GM18508 (cell line): ENCODE measurements around the gene ACTC1.
"Not testable (repeated sequence)": the region's sequence is repeated elsewhere in the genome, so short reads cannot be mapped to it uniquely, and the experiment has no call there.

Experiments used
- ATAC-seq: cut with Tn5 transposase; IDR thresholded peaks from one replicate; pipeline ENCODE4 v1.9.1; 2021; ENCODE audit warnings: moderate number of reproducible peaks; ENCODE audit not compliant: insufficient read depth, unreplicated experiment

ACTC1 gene

GRCh38 chr15:34795267-34796081 is at the start of gene ACTC1:
Gene ACTC1 (minus strand): TSS chr15:34795549. CDS start chr15:34794808, 741 bp downstream.
- no peak for ATAC-seq

DNA sequence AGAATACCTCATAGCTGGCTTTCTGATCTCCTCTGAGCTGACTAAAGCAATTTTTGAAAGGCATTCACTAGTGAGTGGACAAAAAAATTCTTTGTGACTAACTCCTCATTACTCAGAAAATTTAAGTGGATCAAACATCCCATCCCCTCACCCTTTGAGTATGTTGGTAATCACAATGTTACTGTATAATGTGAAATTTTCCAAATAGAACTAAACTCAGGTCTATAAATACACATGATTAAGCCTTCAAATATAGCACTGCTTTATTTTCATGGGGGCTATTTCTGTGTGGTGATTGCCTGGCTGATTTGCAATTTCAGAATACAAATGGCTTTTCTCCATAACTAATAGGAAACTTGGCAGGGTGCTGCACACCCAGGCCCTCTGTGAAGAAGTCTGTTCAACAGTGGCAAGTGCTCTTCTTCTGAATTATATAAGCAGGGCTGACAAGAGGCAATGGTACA is 45.9 kb upstream of the ACTC1 start:
- ATAC-seq = no peak

GRCh38 chr15:34838282-34838681 is 42.9 kb upstream of the ACTC1 start:
- no peak for ATAC-seq

DNA sequence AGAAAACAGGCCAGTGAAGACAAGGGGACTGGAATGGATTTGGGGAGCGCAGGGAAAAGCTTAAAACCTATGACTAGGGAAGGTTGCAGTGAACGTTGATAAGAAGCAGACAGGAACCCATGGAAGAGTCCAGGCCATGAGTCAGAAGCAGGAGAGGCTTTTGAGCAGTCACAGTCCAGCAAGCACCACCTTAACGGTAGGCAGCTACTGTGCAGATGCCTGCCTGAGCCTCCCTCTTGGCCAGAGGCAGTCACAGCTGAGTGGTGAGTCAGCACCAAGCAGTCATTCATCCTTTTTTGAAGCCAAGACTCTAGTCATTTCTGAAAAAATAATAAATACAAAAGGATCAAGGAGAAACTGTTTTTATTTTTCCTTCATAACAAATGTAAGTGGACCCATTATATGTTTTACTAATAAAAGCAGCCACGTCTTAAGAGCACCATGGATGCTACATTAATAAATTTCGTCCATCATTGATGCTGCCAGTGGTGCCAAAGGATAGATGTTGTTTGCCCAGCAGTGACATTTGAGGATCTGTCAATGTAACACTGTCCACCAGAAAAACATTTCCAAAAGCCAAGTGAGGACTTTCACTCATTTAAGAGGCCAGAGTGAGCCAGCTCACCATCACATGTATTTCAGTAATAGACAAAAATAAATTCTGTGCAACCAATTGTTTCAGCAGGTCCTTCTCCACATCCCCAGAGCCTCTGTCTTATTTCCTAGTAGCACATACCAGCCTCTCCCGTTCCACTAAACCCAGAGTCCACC is 42.1 kb upstream of the ACTC1 start:
- ATAC-seq = no peak

DNA sequence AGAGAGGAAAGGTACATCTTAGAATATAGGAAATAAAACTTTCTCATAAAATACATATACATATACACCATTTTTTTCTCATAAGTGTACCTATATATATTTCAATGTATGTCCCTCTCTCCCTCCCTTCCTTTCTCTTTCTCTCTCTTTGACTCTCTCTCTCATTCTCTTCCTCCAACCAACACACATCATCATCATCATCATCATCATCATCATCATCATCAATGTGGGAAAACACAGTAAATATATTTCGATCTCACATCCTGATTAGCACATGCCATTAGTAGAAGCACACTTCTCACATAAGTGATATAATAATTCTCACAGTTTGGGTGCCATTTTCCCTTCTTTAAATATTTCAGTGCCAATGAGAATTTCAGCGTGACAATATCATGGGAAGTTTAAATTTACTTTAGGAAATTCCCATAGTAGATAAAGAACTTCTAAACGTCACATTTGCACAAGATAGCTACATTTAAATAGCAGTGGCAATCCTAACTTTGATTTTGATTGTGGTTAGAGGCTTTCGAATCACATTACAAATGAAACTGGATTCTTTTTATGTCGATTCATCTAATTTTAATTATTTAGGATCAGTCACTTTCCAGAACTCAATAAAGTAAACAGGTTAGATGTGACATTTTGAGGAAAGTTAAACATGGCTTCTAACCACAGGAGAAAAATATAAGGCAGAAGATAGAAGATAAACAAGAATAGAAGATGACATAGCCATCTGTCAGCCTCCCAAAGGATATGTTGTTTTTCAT is 33.0 kb upstream of the ACTC1 start:
- no peak for ATAC-seq

DNA sequence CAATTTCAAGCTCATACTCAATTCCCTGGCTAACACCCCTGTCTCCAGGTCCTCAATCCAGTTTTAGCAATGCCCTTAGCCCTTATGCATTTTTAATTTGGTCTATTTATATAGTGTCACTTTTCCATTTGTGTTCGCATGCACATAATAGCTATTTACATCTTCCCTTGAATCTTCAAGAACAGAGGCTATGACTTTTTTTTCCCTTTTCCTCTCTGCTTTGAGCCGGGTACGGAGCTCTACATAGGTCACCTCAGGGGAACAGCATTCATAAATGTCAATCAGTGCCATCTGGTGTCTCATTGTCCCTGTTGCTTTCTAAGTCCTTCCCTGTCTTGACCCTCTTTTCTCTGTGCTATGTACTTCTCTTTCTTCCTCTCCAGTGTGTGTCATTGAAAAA is 26.5 kb upstream of the ACTC1 start:
- no peak for ATAC-seq

GRCh38 chr15:34820110-34820509 is 24.8 kb upstream of the ACTC1 start:
- ATAC-seq = no peak

- no peak for ATAC-seq
Measured at GRCh38 chr15:34818526-34818925, 23.2 kb upstream of the ACTC1 start.

- no peak for ATAC-seq
Measured at GRCh38 chr15:34815836-34816235, 20.5 kb upstream of the ACTC1 start.

GRCh38 chr15:34813446-34814190 is 18.3 kb upstream of the ACTC1 start:
- ATAC-seq = no peak

GRCh38 chr15:34812868-34813365 is 17.6 kb upstream of the ACTC1 start:
- not testable (repeated sequence) for ATAC-seq

DNA sequence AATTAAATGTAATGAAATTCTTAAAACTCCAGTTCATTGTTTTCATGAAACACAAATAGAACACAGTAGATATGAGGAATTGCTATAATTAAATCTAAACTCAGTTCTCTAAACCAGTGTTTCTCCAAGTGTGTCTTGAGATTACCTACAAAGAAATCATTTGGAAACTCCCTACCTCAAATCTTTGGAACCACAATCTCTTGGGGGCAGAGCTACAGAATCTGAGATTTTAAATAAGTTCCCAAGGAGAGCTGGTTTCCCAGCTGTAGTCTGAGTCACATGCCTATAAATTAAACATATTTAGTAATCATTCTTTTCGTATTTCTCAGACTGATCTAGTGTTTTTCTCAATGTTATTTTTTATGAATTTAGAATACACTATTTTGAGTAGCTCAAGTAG is 17.0 kb upstream of the ACTC1 start:
- ATAC-seq = no peak

- ATAC-seq = no peak
Measured at GRCh38 chr15:34810443-34811129, 15.2 kb upstream of the ACTC1 start.

DNA sequence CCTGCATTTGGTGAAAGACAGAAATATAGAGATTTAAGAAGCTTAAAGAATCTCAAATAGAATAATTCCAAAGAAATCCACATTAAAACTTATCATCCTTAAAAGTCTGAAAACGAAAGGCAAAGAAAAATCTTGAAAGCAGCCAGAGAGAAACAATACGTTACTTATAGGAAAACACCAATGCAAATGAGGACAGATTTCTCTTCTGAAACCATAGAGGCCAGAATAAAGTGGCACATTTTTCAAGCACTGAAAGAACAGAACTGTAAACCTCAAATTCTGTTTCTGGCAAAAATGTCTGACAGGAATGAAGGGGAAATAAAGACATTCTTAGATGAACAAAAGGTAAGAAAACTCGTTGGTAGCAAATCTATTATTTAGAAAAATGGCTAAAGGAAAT is 13.8 kb upstream of the ACTC1 start:
- ATAC-seq = no peak

DNA sequence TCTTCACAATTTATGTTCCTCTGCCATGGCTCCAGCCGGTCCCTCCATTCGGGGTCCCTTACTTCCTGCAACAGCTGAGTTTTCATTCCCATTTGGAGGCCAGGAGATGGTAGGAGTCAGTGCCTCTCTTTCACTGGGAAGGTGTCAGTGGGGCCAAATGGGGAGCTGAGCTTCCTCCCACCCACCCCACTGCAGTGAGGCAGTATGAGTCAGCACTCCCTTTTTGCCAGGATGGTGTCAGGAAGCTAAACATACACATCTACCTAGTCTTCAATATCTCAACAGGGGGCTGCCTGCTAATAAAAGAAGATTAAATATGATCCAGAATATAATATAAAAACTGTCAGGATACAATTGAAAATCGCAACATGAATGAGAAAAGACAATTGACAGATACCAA is 12.7 kb upstream of the ACTC1 start:
- ATAC-seq = no peak

DNA sequence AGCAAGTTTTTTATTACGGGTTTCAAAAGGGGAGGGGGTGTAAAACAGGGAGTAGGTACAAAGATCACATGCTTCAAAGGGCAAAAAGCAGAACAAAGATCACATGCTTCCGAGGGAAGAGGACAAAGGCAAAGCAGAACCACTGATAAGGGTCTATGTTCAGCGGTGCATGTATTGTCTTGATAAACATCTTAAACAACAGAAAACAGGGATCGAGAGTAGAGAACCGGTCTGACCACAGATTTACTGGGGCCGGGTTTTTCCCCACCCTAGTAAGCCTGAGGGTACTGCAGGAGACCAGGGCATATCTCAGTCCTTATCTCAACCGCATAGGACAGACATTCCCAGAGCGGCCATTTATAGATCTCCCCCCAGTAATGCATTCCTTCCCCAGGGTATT is 11.9 kb upstream of the ACTC1 start:
- not testable (repeated sequence) for ATAC-seq

GRCh38 chr15:34804776-34805175 is 9.4 kb upstream of the ACTC1 start:
- no peak for ATAC-seq

GRCh38 chr15:34804113-34804512 is 8.8 kb upstream of the ACTC1 start:
- ATAC-seq = no peak
